ENCODE measurements around the gene SYT1.

The SYT1 gene

DNA sequence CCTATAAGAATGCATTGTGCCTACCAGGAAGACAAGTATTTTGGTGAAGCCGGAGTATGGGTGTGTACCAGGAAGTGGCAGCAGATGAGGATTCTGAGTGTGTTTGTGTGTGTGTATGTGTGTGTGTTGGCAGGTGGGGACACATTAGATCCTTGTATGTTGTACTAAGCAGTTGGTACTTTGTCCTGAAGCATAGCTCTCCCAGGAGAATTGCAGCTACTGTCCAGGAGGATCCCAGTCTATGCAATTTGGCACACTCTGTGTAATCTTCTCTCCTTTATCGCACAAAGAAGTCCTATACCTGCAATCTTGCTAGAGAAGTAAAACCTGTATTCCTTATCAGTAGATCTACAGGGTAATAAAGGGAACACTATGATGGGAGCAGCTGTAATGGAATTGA, 549.7 kb downstream of the SYT1 start:
- Histone ChIP-seq H3K36me3 (no peaks in the 10 kb centered on the region), H3K27ac (no peak overlapping the region), H3K27me3 (no peaks in the 10 kb centered on the region), H3K4me1 (ENCODE audit: control insufficient read depth in 1 of 2, insufficient read depth in 1 of 2, low read depth in 1 of 2, low read length in 1 of 2) (no peaks in the 10 kb centered on the region), H3K4me3 (ENCODE audit: low read depth in 1 of 2, low read length in 1 of 2) (no peak overlapping the region), H3K9me3 (no peaks in the 10 kb centered on the region)
- TF ChIP-seq, protein P1, sequence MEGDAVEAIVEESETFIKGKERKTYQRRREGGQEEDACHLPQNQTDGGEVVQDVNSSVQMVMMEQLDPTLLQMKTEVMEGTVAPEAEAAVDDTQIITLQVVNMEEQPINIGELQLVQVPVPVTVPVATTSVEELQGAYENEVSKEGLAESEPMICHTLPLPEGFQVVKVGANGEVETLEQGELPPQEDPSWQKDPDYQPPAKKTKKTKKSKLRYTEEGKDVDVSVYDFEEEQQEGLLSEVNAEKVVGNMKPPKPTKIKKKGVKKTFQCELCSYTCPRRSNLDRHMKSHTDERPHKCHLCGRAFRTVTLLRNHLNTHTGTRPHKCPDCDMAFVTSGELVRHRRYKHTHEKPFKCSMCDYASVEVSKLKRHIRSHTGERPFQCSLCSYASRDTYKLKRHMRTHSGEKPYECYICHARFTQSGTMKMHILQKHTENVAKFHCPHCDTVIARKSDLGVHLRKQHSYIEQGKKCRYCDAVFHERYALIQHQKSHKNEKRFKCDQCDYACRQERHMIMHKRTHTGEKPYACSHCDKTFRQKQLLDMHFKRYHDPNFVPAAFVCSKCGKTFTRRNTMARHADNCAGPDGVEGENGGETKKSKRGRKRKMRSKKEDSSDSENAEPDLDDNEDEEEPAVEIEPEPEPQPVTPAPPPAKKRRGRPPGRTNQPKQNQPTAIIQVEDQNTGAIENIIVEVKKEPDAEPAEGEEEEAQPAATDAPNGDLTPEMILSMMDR (IDR thresholded peaks at IDR 0.05), result no peak

DNA sequence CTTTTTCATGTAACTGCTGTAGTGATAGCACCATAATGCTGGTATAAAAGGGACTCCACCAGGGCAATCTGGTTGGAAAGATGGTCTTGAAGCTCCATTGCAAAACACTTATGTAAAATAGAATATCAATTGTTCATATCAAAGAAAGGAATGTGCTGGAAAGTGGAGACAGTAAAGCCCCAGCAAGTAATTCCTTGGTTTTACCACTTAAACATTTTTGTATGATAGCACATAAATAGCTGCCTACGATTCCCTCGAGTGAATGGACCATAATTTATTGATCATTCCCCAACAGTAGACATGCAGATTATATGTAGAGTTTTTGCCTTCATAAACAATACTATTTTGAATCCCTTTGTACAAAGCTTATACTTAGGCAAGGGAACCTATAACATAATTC, 550.7 kb downstream of the SYT1 start:
- H3K27me3 ChIP-seq, result no peaks in the 10 kb centered on the region
- no peaks in the 10 kb centered on the region for H3K36me3 ChIP-seq
- no peaks in the 10 kb centered on the region for H3K4me1 ChIP-seq (ENCODE audit: control insufficient read depth in 1 of 2, insufficient read depth in 1 of 2, low read depth in 1 of 2, low read length in 1 of 2)
- H3K4me3 ChIP-seq (ENCODE audit: low read depth in 1 of 2, low read length in 1 of 2), result no peak overlapping the region
- H3K9me3 ChIP-seq, result no peaks in the 10 kb centered on the region
- H3K27ac ChIP-seq, result no peak overlapping the region
- TF ChIP-seq, protein P1 (IDR thresholded peaks at IDR 0.05), result no peak

DNA sequence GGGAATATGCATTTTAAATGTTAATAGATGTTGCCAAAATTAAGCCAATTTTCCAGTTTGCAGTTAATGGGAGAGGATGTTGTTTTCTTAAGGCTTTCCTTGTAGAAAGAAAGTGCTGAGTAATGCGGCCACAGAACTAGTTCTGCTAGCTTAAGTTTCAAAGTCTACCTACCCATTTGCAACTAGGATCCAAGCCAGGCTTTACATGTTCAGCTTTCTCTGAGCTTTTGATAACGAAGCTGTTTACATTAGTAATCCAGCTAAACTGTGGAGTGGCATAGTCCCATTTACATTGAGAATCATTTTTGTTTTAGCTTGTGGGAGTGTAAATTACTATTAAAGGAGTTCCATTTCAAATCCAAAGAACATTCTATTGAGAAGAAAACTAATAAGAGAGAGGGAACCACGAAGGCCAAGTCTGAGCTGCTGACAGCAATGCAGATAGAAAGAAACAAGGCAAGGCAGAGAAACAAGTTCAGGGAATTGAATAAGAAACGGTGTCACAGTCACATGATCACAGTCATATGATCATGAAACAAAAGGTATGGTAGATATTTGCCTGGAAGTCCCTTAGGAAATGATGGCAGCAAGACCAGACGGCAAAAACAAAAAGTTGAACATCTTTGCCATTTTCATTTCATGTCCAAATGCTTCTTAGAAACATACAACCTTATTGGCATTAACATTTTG, 551.3 kb downstream of the SYT1 start:
- no peaks in the 10 kb centered on the region for H3K9me3 ChIP-seq
- H3K4me1 ChIP-seq (ENCODE audit: control insufficient read depth in 1 of 2, insufficient read depth in 1 of 2, low read depth in 1 of 2, low read length in 1 of 2), result no peaks in the 10 kb centered on the region
- H3K4me3 ChIP-seq (ENCODE audit: low read depth in 1 of 2, low read length in 1 of 2), result no peak overlapping the region
- H3K27ac ChIP-seq, result no peak overlapping the region
- H3K36me3 ChIP-seq, result no peaks in the 10 kb centered on the region
- TF ChIP-seq, protein P1 (IDR thresholded peaks at IDR 0.05), result no peak
- H3K27me3 ChIP-seq, result no peaks in the 10 kb centered on the region

DNA sequence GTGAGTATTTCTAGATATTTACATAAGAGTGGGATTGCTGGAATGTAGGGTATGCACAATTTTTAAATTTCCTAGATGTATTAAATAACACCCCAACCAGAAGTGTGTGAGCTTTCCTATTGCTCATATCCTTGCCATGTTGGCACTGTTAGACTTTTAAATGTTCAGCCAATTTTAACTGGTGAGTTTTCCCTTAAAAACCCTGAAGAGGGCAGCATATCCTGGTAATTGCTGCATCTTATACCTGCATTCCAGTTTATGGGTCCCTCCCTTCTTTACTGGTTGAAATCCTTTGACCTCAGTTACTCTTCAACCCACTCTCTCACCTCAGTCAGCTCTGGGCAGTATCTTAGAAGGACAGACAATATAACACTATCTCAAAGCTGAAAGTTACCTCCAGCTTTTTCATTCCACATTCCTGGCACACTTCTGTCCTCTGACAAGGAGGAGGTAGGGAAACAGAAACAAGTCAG, 555.6 kb downstream of the SYT1 start:
- TF ChIP-seq, protein P1 (IDR thresholded peaks at IDR 0.05), result no peak
- H3K9me3 ChIP-seq, result no peaks in the 10 kb centered on the region
- H3K4me1 ChIP-seq (ENCODE audit: control insufficient read depth in 1 of 2, insufficient read depth in 1 of 2, low read depth in 1 of 2, low read length in 1 of 2), result no peaks in the 10 kb centered on the region
- no peak overlapping the region for H3K4me3 ChIP-seq (ENCODE audit: low read depth in 1 of 2, low read length in 1 of 2)
- H3K27me3 ChIP-seq, result no peaks in the 10 kb centered on the region
- no peaks in the 10 kb centered on the region for H3K36me3 ChIP-seq
- H3K27ac ChIP-seq, result no peak overlapping the region

DNA sequence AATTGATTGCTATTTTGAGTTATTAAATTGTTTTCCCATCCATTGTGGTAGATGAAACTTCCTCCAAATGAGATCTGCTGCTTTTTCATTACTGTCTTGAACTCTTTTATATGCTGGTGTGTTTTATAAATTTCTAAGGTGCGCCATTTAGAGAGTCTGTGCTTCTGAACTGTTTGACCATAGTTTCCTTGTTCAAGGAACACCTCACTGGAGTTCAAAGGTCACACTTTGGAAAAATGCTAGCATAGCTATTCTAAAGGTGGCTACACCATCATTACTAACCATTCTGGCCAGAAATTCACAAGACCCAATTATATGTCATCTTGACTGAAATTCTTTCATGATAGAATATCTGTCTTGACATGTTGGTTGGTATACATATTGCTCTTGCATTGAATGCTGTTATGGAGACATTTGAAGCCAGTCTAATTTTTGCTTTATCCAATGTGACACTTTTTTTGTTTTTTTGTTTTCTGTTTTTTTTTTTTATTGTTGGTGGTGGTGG, 556.7 kb downstream of the SYT1 start:
- Histone ChIP-seq H3K4me1 (ENCODE audit: control insufficient read depth in 1 of 2, insufficient read depth in 1 of 2, low read depth in 1 of 2, low read length in 1 of 2) (no peaks in the 10 kb centered on the region), H3K4me3 (ENCODE audit: low read depth in 1 of 2, low read length in 1 of 2) (no peak overlapping the region), H3K36me3 (no peaks in the 10 kb centered on the region), H3K27ac (no peak overlapping the region), H3K9me3 (no peaks in the 10 kb centered on the region), H3K27me3 (no peaks in the 10 kb centered on the region)
- TF ChIP-seq, protein P1 (IDR thresholded peaks at IDR 0.05), result no peak
